ENCODE measurements around the gene RAD23A.
"Not testable (repeated sequence)": the region's sequence is repeated elsewhere in the genome, so short reads cannot be mapped to it uniquely, and the experiment has no call there.

DNA sequence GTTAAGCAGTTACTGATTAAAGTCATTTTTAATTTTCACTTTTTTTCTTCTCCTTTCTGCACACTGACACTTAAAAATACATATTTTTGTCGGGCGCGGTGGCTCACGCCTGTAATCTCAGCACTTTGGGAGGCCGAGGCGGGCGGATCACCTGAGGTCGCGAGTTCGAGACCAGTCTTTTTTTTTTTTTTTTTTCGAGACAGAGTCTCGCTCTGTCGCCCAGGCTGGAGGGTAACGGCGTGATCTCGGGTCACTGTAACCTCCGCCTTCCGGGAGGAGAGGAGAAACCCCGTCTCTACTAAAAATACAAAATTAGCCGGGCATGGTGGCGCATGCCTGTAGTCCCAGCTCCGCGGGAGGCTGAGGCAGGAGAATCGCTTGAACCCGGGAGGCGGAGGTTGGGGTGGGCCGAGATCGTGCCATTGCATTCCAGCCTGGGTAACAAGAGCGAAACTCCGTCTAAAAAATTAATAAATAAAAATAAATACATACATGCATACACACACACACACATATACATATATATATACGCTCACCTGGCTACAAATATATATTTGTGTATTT lies 11.8 kb downstream of the RAD23A start:
- not testable (repeated sequence) for TF ChIP-seq TP53 (CRISPR knock-in tag; IDR thresholded peaks at IDR 0.05); REST (IDR thresholded peaks at IDR 0.05); POLR2AphosphoS2 (conservative IDR thresholded peaks at IDR 0.05; ENCODE audit: low read length); POLR2A (IDR thresholded peaks at IDR 0.05; ENCODE audit: low read length); EHMT2 (IDR thresholded peaks at IDR 0.05; ENCODE audit: low read depth); BHLHE40 (IDR thresholded peaks at IDR 0.05; ENCODE audit: low read depth, low read length); HOXA7 (CRISPR knock-in tag; IDR thresholded peaks at IDR 0.05); ZFP36 (IDR thresholded peaks at IDR 0.05; ENCODE audit: borderline replicate concordance, partially characterized antibody); MAFK (IDR thresholded peaks at IDR 0.05; ENCODE audit: partially characterized antibody); HDAC2 (IDR thresholded peaks at IDR 0.05); EP300 (IDR thresholded peaks at IDR 0.05); ZC3H11A (IDR thresholded peaks at IDR 0.05)
- TF ChIP-seq, protein P1, sequence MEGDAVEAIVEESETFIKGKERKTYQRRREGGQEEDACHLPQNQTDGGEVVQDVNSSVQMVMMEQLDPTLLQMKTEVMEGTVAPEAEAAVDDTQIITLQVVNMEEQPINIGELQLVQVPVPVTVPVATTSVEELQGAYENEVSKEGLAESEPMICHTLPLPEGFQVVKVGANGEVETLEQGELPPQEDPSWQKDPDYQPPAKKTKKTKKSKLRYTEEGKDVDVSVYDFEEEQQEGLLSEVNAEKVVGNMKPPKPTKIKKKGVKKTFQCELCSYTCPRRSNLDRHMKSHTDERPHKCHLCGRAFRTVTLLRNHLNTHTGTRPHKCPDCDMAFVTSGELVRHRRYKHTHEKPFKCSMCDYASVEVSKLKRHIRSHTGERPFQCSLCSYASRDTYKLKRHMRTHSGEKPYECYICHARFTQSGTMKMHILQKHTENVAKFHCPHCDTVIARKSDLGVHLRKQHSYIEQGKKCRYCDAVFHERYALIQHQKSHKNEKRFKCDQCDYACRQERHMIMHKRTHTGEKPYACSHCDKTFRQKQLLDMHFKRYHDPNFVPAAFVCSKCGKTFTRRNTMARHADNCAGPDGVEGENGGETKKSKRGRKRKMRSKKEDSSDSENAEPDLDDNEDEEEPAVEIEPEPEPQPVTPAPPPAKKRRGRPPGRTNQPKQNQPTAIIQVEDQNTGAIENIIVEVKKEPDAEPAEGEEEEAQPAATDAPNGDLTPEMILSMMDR (IDR thresholded peaks at IDR 0.05), result not testable (repeated sequence)
- TF ChIP-seq, protein P2, sequence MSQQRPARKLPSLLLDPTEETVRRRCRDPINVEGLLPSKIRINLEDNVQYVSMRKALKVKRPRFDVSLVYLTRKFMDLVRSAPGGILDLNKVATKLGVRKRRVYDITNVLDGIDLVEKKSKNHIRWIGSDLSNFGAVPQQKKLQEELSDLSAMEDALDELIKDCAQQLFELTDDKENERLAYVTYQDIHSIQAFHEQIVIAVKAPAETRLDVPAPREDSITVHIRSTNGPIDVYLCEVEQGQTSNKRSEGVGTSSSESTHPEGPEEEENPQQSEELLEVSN (IDR thresholded peaks at IDR 0.05; ENCODE audit: borderline replicate concordance, low read depth), result not testable (repeated sequence)

All from A549 (cell line).